Left hindlimb (tissue), 1 donor: ENCODE measurements around the gene FBXL7.
A peak's percentile ranks its signal among the peaks of the same experiment; 100 is the strongest.

Experiments
- DNase-seq: peaks from one replicate; pipeline ENCODE4 v3.0.0-alpha.2; 2018

The FBXL7 gene

GRCh38 chr5:15682122-15682521 is 182.1 kb downstream of the FBXL7 start:
- DNase-seq: no peak

GRCh38 chr5:15682566-15682965 is 182.6 kb downstream of the FBXL7 start:
- DNase-seq: no peak

GRCh38 chr5:15683332-15683731 is 183.4 kb downstream of the FBXL7 start:
- no peak for DNase-seq

GRCh38 chr5:15687401-15687800 is 187.4 kb downstream of the FBXL7 start:
- DNase-seq: no peak

GRCh38 chr5:15689836-15690235 is 189.9 kb downstream of the FBXL7 start:
- no peak for DNase-seq

- no peak for DNase-seq
Observed at GRCh38 chr5:15690611-15691010, 190.6 kb downstream of the FBXL7 start.

- DNase-seq: no peak
Observed at GRCh38 chr5:15691521-15691920, 191.5 kb downstream of the FBXL7 start.

- DNase-seq: no peak
Observed at GRCh38 chr5:15692706-15693381, 192.9 kb downstream of the FBXL7 start.

- DNase-seq: no peak
Observed at GRCh38 chr5:15693382-15693728, 193.4 kb downstream of the FBXL7 start.

GRCh38 chr5:15693933-15694332 is 194.0 kb downstream of the FBXL7 start:
- DNase-seq: no peak

- DNase-seq: no peak
Observed at GRCh38 chr5:15694696-15695214, 194.8 kb downstream of the FBXL7 start.

- DNase-seq: peak; percentile 55
Observed at GRCh38 chr5:15695215-15695731, 195.3 kb downstream of the FBXL7 start.

- DNase-seq: no peak
Observed at GRCh38 chr5:15700373-15700772, 200.4 kb downstream of the FBXL7 start.

GRCh38 chr5:15702102-15702501 is 202.1 kb downstream of the FBXL7 start:
- no peak for DNase-seq

- DNase-seq: no peak
Observed at GRCh38 chr5:15703901-15704300, 203.9 kb downstream of the FBXL7 start.

GRCh38 chr5:15704397-15704947 is 204.5 kb downstream of the FBXL7 start:
- no peak for DNase-seq

GRCh38 chr5:15707631-15708030 is 207.7 kb downstream of the FBXL7 start:
- DNase-seq: no peak

- no peak for DNase-seq
Observed at GRCh38 chr5:15711892-15712291, 211.9 kb downstream of the FBXL7 start.

- DNase-seq: no peak
Observed at GRCh38 chr5:15715535-15715934, 215.6 kb downstream of the FBXL7 start.

- no peak for DNase-seq
Observed at GRCh38 chr5:15715967-15716366, 216.0 kb downstream of the FBXL7 start.

GRCh38 chr5:15717001-15717400 is 217.0 kb downstream of the FBXL7 start:
- DNase-seq: no peak

GRCh38 chr5:15718421-15719179 is 218.6 kb downstream of the FBXL7 start:
- no peak for DNase-seq

GRCh38 chr5:15719784-15720183 is 219.8 kb downstream of the FBXL7 start:
- no peak for DNase-seq

GRCh38 chr5:15720515-15720914 is 220.5 kb downstream of the FBXL7 start:
- no peak for DNase-seq
